HepG2 (cell line): ENCODE results near the gene ANKRD11. TPM values are rescaled to one million over a fixed set of nuclear protein-coding genes. Genes with fewer than 3 reads are reported as not detected.

Experiments
- ATAC-seq: fragments of 200-7000 bp; cut with Tn5 transposase; 3 replicates; pipeline ENCODE4 v1.9.1; 2020; ENCODE audit warnings: mild to moderate bottlenecking, moderate library complexity
- BruUV-seq: library from RNA; stranded (reverse); fragments of 400-500 nt; replicated peaks from 2 replicates; lab custom pipeline; 2021; lab: Mats Ljungman, UMichigan
- CTCF ChIA-PET: fragments of 300-600 bp; formaldehyde crosslinking; extraction: SDS; loops from one replicate; lab custom pipeline; 2021; ENCODE audit warnings: low total read pairs, inconsistent platforms, low intra/inter-chr PET ratio; lab: Yijun Ruan, JAX
- POLR2A ChIA-PET: fragments of 350-600 bp; sonication (Branson Sonifier 250); formaldehyde crosslinking; loops from one replicate; lab custom pipeline; 2020; ENCODE audit warnings: antibody characterized with exemption, inconsistent platforms; lab: Yijun Ruan, JAX
- DNase-seq: peaks from one replicate; pipeline ENCODE4 v3.0.0-alpha.2; 2015; ENCODE audit warnings: low spot score
- FAIRE-seq: peaks from 3 replicates; lab custom pipeline; 2011; peaks lifted over from hg19 to GRCh38; lab: Jason Lieb, UNC
- H2AFZ ChIP-seq: one replicate; pipeline ENCODE4 v1.6.1; 2011; ENCODE audit warnings: low read length, inconsistent platforms
- H3K27ac ChIP-seq: fragments of 300-600 bp; 3 replicates; pipeline ENCODE4 v1.8.0; 2011; ENCODE audit warnings: mixed run types, mild to moderate bottlenecking, mixed read lengths, low read length, inconsistent platforms; ENCODE audit not compliant: insufficient read depth; ENCODE audit errors: extremely low read length
- H3K27me3 ChIP-seq, 2 experiments: fragments of 200-600 bp in 1 of 2; 2 replicates in 1 of 2; 3 replicates in 1 of 2; pipeline versions ENCODE4 v1.6.0 to v1.8.0; 2011; ENCODE audit warnings: low read length in 2 of 2, mild to moderate bottlenecking in 2 of 2, moderate library complexity in 2 of 2, inconsistent platforms in 1 of 2; ENCODE audit not compliant: insufficient read depth in 2 of 2, control insufficient read depth in 1 of 2
- H3K36me3 ChIP-seq, 2 experiments: fragments of 200-600 bp in 1 of 2; replicated peaks in 1 of 2; 2 replicates in 1 of 2; 3 replicates in 1 of 2; pipeline versions ENCODE4 v1.5.1 to v1.8.0; 2011; ENCODE audit warnings: low read length in 2 of 2, inconsistent platforms in 1 of 2; ENCODE audit not compliant: insufficient read depth in 2 of 2, control insufficient read depth in 1 of 2
- H3K4me1 ChIP-seq: 2 replicates; pipeline ENCODE4 v1.5.1; 2012; ENCODE audit warnings: low read length, inconsistent platforms; ENCODE audit not compliant: insufficient read depth
- H3K4me2 ChIP-seq: 2 replicates; pipeline ENCODE4 v1.6.0; 2011; ENCODE audit warnings: low read depth, low read length, inconsistent platforms
- H3K4me3 ChIP-seq, 3 experiments: fragments of 200-600 bp in 1 of 3; sonication (generic), shearing (Covaris generic) in 1 of 3; replicated peaks in 1 of 3; 2 replicates each; pipeline ENCODE4 v1.5.1; 2011 to 2016; ENCODE audit warnings: low read length in 3 of 3, inconsistent platforms in 2 of 3, low read depth in 2 of 3, mild to moderate bottlenecking in 2 of 3, control low read depth in 1 of 3, mixed read lengths in 1 of 3; ENCODE audit not compliant: insufficient read depth in 1 of 3
- H3K79me2 ChIP-seq: one replicate; pipeline ENCODE4 v1.6.1; 2011; ENCODE audit warnings: low read length, inconsistent platforms; ENCODE audit not compliant: insufficient read depth
- H3K9ac ChIP-seq: 2 replicates; pipeline ENCODE4 v1.6.0; 2011; ENCODE audit warnings: mild to moderate bottlenecking, low read depth, low read length, inconsistent platforms; ENCODE audit not compliant: insufficient read depth
- H3K9me3 ChIP-seq: 2 replicates; pipeline ENCODE4 v1.5.1; 2012; ENCODE audit warnings: mild to moderate bottlenecking, low read length
- H4K20me1 ChIP-seq: 2 replicates; pipeline ENCODE4 v1.6.0; 2011; ENCODE audit warnings: inconsistent platforms, mild to moderate bottlenecking, low read length, moderate library complexity; ENCODE audit not compliant: insufficient read depth
- ARID3A ChIP-seq: IDR thresholded peaks from 2 replicates; pipeline ENCODE4 v1.6.1; 2012; ENCODE audit warnings: low read depth, low read length, improper control_type of control experiment
- CHCHD3 ChIP-seq: sonication (generic); formaldehyde crosslinking; IDR thresholded peaks from 2 replicates; pipeline ENCODE4 v1.8.0; 2022; ENCODE audit warnings: mild to moderate bottlenecking, missing genetic modification reagents, moderate library complexity
- FOXO1 ChIP-seq: sonication (generic); formaldehyde crosslinking; IDR thresholded peaks from 2 replicates; pipeline ENCODE4 v1.4.0; 2020; ENCODE audit warnings: missing genetic modification reagents
- HNRNPL ChIP-seq: fragments of 200-400 bp; formaldehyde crosslinking; IDR thresholded peaks from 2 replicates; pipeline ENCODE4 v1.6.1; 2017; ENCODE audit warnings: mild to moderate bottlenecking, low read depth, low read length
- MNT ChIP-seq: fragments of 450-650 bp; IDR thresholded peaks from 2 replicates; pipeline ENCODE4 v1.6.1; 2016
- PAF1 ChIP-seq: IDR thresholded peaks from 2 replicates; pipeline ENCODE4 v1.6.1; 2016; ENCODE audit warnings: missing genetic modification reagents, missing compliant biosample characterization
- POLR2A ChIP-seq, 2 experiments: IDR thresholded peaks; 2 replicates each; pipeline ENCODE4 v1.6.1; 2011; ENCODE audit warnings: low read depth in 2 of 2, low read length in 2 of 2, mild to moderate bottlenecking in 1 of 2, moderate library complexity in 1 of 2; ENCODE audit not compliant: insufficient read depth in 1 of 2
- RBM22 ChIP-seq: fragments of 200-400 bp; formaldehyde crosslinking; optimal IDR thresholded peaks from 2 replicates; pipeline ENCODE3; 2017; ENCODE audit warnings: mild to moderate bottlenecking, low read length, moderate library complexity
- THAP8 ChIP-seq: sonication (generic); formaldehyde crosslinking; IDR thresholded peaks from 2 replicates; pipeline ENCODE4 v1.5.1; 2020; ENCODE audit warnings: missing genetic modification reagents, mild to moderate bottlenecking, borderline replicate concordance
- ZFX ChIP-seq: sonication (generic); formaldehyde crosslinking; IDR thresholded peaks from 2 replicates; pipeline ENCODE4 v1.4.0; 2020; ENCODE audit warnings: mild to moderate bottlenecking, low read depth, missing genetic modification reagents, moderate library complexity
- ZNF230 ChIP-seq: sonication (generic); formaldehyde crosslinking; IDR thresholded peaks from 2 replicates; pipeline ENCODE4 v1.4.0; 2020; ENCODE audit warnings: mild to moderate bottlenecking, missing genetic modification reagents
- ZNF513 ChIP-seq: sonication (generic); formaldehyde crosslinking; conservative IDR thresholded peaks from 2 replicates; pipeline ENCODE4 v1.5.0; 2020; ENCODE audit warnings: missing genetic modification reagents
- ZNF703 ChIP-seq: sonication (generic); formaldehyde crosslinking; IDR thresholded peaks from 2 replicates; pipeline ENCODE4 v1.5.1; 2020; ENCODE audit warnings: missing genetic modification reagents, mild to moderate bottlenecking, moderate library complexity, borderline replicate concordance
- ZNF713 ChIP-seq: sonication (generic); formaldehyde crosslinking; IDR thresholded peaks from 2 replicates; pipeline ENCODE4 v1.4.0; 2020; ENCODE audit warnings: mild to moderate bottlenecking, missing genetic modification reagents
- ZNF788 ChIP-seq: sonication (generic); formaldehyde crosslinking; IDR thresholded peaks from 2 replicates; pipeline ENCODE4 v1.5.0; 2020; ENCODE audit warnings: mild to moderate bottlenecking, missing genetic modification reagents, borderline replicate concordance
- WGBS: methylation state at CpG from one replicate; pipeline ENCODE4 v1.1.6; 2017; ENCODE audit warnings: low lambda C conversion rate; 5-methylcytosine and 5-hydroxymethylcytosine counted together
- in situ Hi-C: cut with HindIII; loops from 2 replicates; pipeline ENCODE4 v1.10.0; 2017; ENCODE audit warnings: low pct_unique_long_range_greater_than_20kb; ENCODE audit not compliant: extremely low pct_ligation_motif_present
- intact Hi-C: fragments of 100-400 bp; cut with micrococcal nuclease; formaldehyde crosslinking; loops from one replicate; pipeline ENCODE4 v1.10.0; 2022; ENCODE audit not compliant: unreplicated experiment
- polyA plus RNA-seq, 8 experiments: library from polyadenylated mRNA; depleted of rRNA in 3 of 8; stranded (reverse) in 7 of 8; unstranded in 1 of 8; fragments of >200 nt; fragmentation: Illumina TruSeq in 4 of 8; extraction: Trizol in 4 of 8; gene quantifications; 2 replicates each; pipeline versions ENCODE4 v1.2.1 to v1.2.3, GENCODE V29; 2011 to 2016; ENCODE audit warnings: low read depth in 4 of 8, missing spikeins in 1 of 8, mixed read lengths in 1 of 8; ENCODE audit not compliant: insufficient read depth in 1 of 8
- total RNA-seq, 5 experiments: library from RNA; depleted of rRNA; stranded (reverse); fragments of >200 nt; fragmentation: Illumina TruSeq; extraction: Trizol; gene quantifications; 2 replicates each; pipeline ENCODE4 v1.2.3, GENCODE V29; 2016; ENCODE audit warnings: low read depth in 1 of 5

Gene ANKRD11
- total and polyA plus RNA-seq, 2 of the 13 experiments (the other 11 are each of a cell fraction or from before 2014, with no cell fraction given), result 21.4 to 38.4 TPM

- DNase-seq, result no peak
- no peaks in the 10 kb centered on the region for H3K27me3 ChIP-seq
- ATAC-seq, result no peak
- no peak overlapping the region for H3K9ac ChIP-seq
- 0 out of 2 replicates have a peak, but pooled peaks cover 20% of the 10 kb centered on the region for H3K4me1 ChIP-seq
- intact Hi-C loops, result no loop called here
- no peak overlapping the region for H3K4me2 ChIP-seq
- H3K9me3 ChIP-seq, result no peaks in the 10 kb centered on the region
- BruUV-seq, result no TSS peak
- no peak for FAIRE-seq
- WGBS, result 95% methylated on average over 11 of the region's 16 CpGs
- H3K27ac ChIP-seq, result no peak overlapping the region
- in situ Hi-C loops, result no loop called here
- CTCF ChIA-PET, result no interaction called here
- H4K20me1 ChIP-seq, result peaks cover 70% of the 10 kb centered on the region
- H3K36me3 ChIP-seq, result peaks cover 34 to 62% of the 10 kb centered on the region in 2 experiments
- POLR2A ChIA-PET, result no interaction called here
- H2AFZ ChIP-seq, result no peak overlapping the region
- H3K79me2 ChIP-seq, result peaks cover 67% of the 10 kb centered on the region
- no peak overlapping the region for H3K4me3 ChIP-seq
- peak in 1 of 2 experiments; percentile 39; a peak in 1 of 4 replicates for TF ChIP-seq POLR2A (IDR thresholded peaks at IDR 0.05; ENCODE audit: insufficient read depth in 1 of 2, low read depth in 2 of 2, low read length in 2 of 2)
- TF ChIP-seq PAF1, result 0 out of 2 replicates have a peak, but pooled peaks have one; percentile 40
- peak; percentile 78 for TF ChIP-seq MNT
- TF ChIP-seq ZNF788 (CRISPR knock-in tag), result no peak
- peak; percentile 57; the same call in 1 of the 2 replicates for TF ChIP-seq HNRNPL
- TF ChIP-seq ZNF230 (CRISPR knock-in tag), result no peak
- TF ChIP-seq ZFX (CRISPR knock-in tag), result no peak
- no peak for TF ChIP-seq ZNF703 (CRISPR knock-in tag)
- TF ChIP-seq ARID3A, result no peak
- no peak for TF ChIP-seq THAP8 (CRISPR knock-in tag)
- no peak for TF ChIP-seq CHCHD3 (CRISPR knock-in tag)
- no peak for TF ChIP-seq FOXO1 (CRISPR knock-in tag)
- TF ChIP-seq ZNF713 (CRISPR knock-in tag), result no peak
- TF ChIP-seq ZNF513 (CRISPR knock-in tag), result no peak
- TF ChIP-seq RBM22, result peak; percentile 65
Observed at GRCh38 chr16:89304181-89304851, 186.0 kb downstream of the ANKRD11 start.
